Karpas-422 (cell line): Measurements from ENCODE around the gene REEP5. TPM values are rescaled to one million over a fixed set of nuclear protein-coding genes. Genes with fewer than 3 reads are reported as not detected.
"Not testable (repeated sequence)": the region's sequence is repeated elsewhere in the genome, so short reads cannot be mapped to it uniquely, and the experiment has no call there.

Experiments used
- DNase-seq: peaks from one replicate; pipeline ENCODE4 v3.0.0-alpha.2; 2015
- H2AFZ ChIP-seq: fragments of 200-600 bp; sonication (generic); 2 replicates; pipeline ENCODE4 v1.6.1; 2014; ENCODE audit warnings: antibody characterized with exemption, low read length, mixed read lengths
- H3K27ac ChIP-seq: fragments of 200-600 bp; sonication (generic); 2 replicates; pipeline ENCODE4 v1.5.1; 2014; ENCODE audit warnings: mild to moderate bottlenecking, low read length, moderate library complexity
- H3K27me3 ChIP-seq: fragments of 200-600 bp; sonication (generic); 2 replicates; pipeline ENCODE4 v1.6.1; 2014; ENCODE audit warnings: low read length, mixed read lengths
- H3K36me3 ChIP-seq: fragments of 200-600 bp; sonication (generic); 2 replicates; pipeline ENCODE4 v1.6.1; 2014; ENCODE audit warnings: low read length, mixed read lengths; ENCODE audit not compliant: insufficient read depth
- H3K4me1 ChIP-seq: fragments of 200-600 bp; sonication (generic); 2 replicates; pipeline ENCODE4 v1.6.1; 2014; ENCODE audit warnings: mild to moderate bottlenecking, low read length, mixed read lengths
- H3K4me2 ChIP-seq: fragments of 200-600 bp; sonication (generic); 2 replicates; pipeline ENCODE4 v1.6.1; 2014; ENCODE audit warnings: low read length, low read depth, mild to moderate bottlenecking; ENCODE audit not compliant: poor library complexity, severe bottlenecking
- H3K4me3 ChIP-seq: fragments of 200-600 bp; sonication (generic); 2 replicates; pipeline ENCODE4 v1.5.1; 2014; ENCODE audit warnings: mild to moderate bottlenecking, antibody characterized with exemption, low read length, mixed read lengths
- H3K79me2 ChIP-seq: fragments of 200-600 bp; sonication (generic); 2 replicates; pipeline ENCODE4 v1.6.1; 2014; ENCODE audit warnings: mild to moderate bottlenecking, low read length, mixed read lengths
- H3K9ac ChIP-seq: fragments of 200-600 bp; sonication (generic); 2 replicates; pipeline ENCODE4 v1.6.0; 2014; ENCODE audit warnings: low read length
- H3K9me2 ChIP-seq: fragments of 200-600 bp; sonication (generic), shearing (Covaris generic); replicated peaks from 2 replicates; pipeline ENCODE4 v1.6.0; 2014; ENCODE audit warnings: mild to moderate bottlenecking, low read length, moderate library complexity; ENCODE audit not compliant: insufficient read depth
- H3K9me3 ChIP-seq: fragments of 300-700, 200-600 bp; sonication (generic); 2 replicates; pipeline ENCODE4 v1.6.1; 2014; ENCODE audit warnings: low read length, mixed read lengths
- H4K20me1 ChIP-seq: fragments of 200-600 bp; sonication (generic); 2 replicates; pipeline ENCODE4 v1.6.1; 2014; ENCODE audit warnings: mild to moderate bottlenecking, antibody characterized with exemption, low read length, low read depth; ENCODE audit not compliant: insufficient read depth
- total RNA-seq: library from RNA; depleted of rRNA; stranded (reverse); fragments of >200 nt; shearing (Covaris generic); gene quantifications from 2 replicates; pipeline ENCODE4 v1.2.3, GENCODE V29; 2014; ENCODE audit warnings: low replicate concordance

REEP5 gene
- total RNA-seq, 1 experiment from 2014 or later, result 197 TPM

- Histone ChIP-seq H3K4me1 (peaks cover 21% of the 10 kb centered on the region), H4K20me1 (no peaks in the 10 kb centered on the region), H3K27me3 (no peaks in the 10 kb centered on the region), H3K9me3 (no peaks in the 10 kb centered on the region), H3K4me3 (no peak overlapping the region), H3K9ac (no peak overlapping the region), H3K79me2 (no peaks in the 10 kb centered on the region), H3K27ac (no peak overlapping the region), H2AFZ (no peak overlapping the region), H3K36me3 (no peaks in the 10 kb centered on the region), H3K4me2 (no peak overlapping the region), H3K9me2 (no peaks in the 10 kb centered on the region)
- DNase-seq, result no peak
Observed at GRCh38 chr5:112960315-112960714, 38.3 kb upstream of the REEP5 start.

- not testable (repeated sequence) for H3K27ac ChIP-seq, DNase-seq, H3K79me2 ChIP-seq, H2AFZ ChIP-seq, H3K36me3 ChIP-seq, H3K9me2 ChIP-seq, H3K4me3 ChIP-seq, H4K20me1 ChIP-seq, H3K4me2 ChIP-seq, H3K27me3 ChIP-seq, H3K9ac ChIP-seq, H3K9me3 ChIP-seq
- H3K4me1 ChIP-seq, result peaks cover 21% of the 10 kb centered on the region
Observed at GRCh38 chr5:112959872-112960271, 37.8 kb upstream of the REEP5 start.

DNA sequence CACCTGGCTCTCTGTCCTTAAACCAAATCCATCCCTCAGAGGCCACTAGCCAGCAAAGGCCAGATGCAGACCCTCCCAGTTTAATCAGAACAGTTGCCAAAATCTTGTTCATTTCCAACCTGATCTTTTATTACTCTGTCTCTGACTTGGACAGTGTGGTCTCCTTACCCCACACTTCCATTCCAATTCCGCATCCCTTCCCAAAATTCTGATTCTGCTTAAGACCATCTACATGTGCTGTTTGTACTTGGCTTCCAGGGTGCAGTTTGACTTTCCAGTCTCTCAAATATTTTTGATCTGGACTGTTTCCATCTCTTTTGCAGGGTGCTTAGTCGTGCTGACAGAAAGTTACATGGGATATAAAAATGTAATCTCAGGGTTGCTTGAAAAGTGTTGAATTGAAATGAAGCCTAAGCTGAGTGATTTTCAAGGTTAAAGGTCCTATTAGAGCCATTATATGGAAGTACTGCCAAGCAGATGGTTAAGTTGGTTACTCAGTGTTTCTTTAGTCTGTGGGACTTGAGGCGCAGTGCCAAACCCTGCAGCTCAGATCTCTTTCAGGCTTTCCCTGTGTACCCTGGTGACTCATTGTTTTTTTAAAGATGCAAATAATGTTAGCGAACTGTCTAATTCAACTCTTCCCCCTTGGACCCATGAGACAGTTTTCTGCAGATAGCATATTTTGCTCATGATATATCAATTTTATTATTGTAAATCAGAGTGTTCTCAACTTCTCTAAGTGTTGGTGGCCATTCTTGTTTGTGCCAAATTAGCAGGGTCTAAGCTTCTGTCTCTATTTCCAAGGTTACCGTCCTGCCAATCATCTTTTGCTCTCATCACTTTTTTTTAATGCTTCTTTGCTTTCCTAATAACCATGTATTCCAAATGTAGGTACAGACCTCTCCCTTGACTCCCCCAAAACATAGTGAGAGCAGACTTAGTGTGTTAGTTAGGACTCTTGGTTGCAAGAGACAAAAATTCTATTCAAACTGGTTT lies 36.4 kb upstream of the REEP5 start:
- DNase-seq, result no peak
- H2AFZ ChIP-seq, result no peak overlapping the region

GRCh38 chr5:112957036-112957808 lies 35.2 kb upstream of the REEP5 start:
- no peak overlapping the region for H3K4me3 ChIP-seq
- H3K9me2 ChIP-seq, result no peaks in the 10 kb centered on the region
- H3K27ac ChIP-seq, result no peak overlapping the region
- no peaks in the 10 kb centered on the region for H3K79me2 ChIP-seq
- no peak overlapping the region for H3K4me2 ChIP-seq
- H2AFZ ChIP-seq, result no peak overlapping the region
- H3K4me1 ChIP-seq, result peaks cover 14% of the 10 kb centered on the region
- no peaks in the 10 kb centered on the region for H3K36me3 ChIP-seq
- no peak overlapping the region for H3K9ac ChIP-seq
- no peaks in the 10 kb centered on the region for H3K27me3 ChIP-seq
- no peaks in the 10 kb centered on the region for H4K20me1 ChIP-seq
- no peaks in the 10 kb centered on the region for H3K9me3 ChIP-seq
- DNase-seq, result no peak

More for the DNA sequence above, 36.4 kb upstream of the REEP5 start:
- no peaks in the 10 kb centered on the region for H3K9me3 ChIP-seq
- peaks cover 14% of the 10 kb centered on the region for H3K4me1 ChIP-seq
- H3K27ac ChIP-seq, result no peak overlapping the region
- no peak overlapping the region for H3K4me3 ChIP-seq
- no peak overlapping the region for H3K9ac ChIP-seq
- no peaks in the 10 kb centered on the region for H3K36me3 ChIP-seq
- no peaks in the 10 kb centered on the region for H4K20me1 ChIP-seq
- no peaks in the 10 kb centered on the region for H3K27me3 ChIP-seq
- H3K9me2 ChIP-seq, result no peaks in the 10 kb centered on the region
- H3K4me2 ChIP-seq, result no peak overlapping the region
- no peaks in the 10 kb centered on the region for H3K79me2 ChIP-seq

GRCh38 chr5:112956606-112957005 lies 34.6 kb upstream of the REEP5 start:
- Histone ChIP-seq H3K9me2 (no peaks in the 10 kb centered on the region), H3K79me2 (no peaks in the 10 kb centered on the region), H3K4me1 (peaks cover 14% of the 10 kb centered on the region), H3K36me3 (no peaks in the 10 kb centered on the region), H3K9ac (no peak overlapping the region), H4K20me1 (no peaks in the 10 kb centered on the region), H3K4me3 (no peak overlapping the region), H3K27ac (no peak overlapping the region), H2AFZ (no peak overlapping the region), H3K27me3 (no peaks in the 10 kb centered on the region), H3K4me2 (no peak overlapping the region), H3K9me3 (no peaks in the 10 kb centered on the region)
- DNase-seq, result no peak

GRCh38 chr5:112951124-112951702 lies 29.2 kb upstream of the REEP5 start:
- Histone ChIP-seq H4K20me1 (no peaks in the 10 kb centered on the region), H3K9me2 (no peaks in the 10 kb centered on the region), H3K36me3 (no peaks in the 10 kb centered on the region), H3K4me2 (no peak overlapping the region), H3K27me3 (no peaks in the 10 kb centered on the region), H3K79me2 (no peaks in the 10 kb centered on the region), H2AFZ (no peak overlapping the region), H3K9me3 (no peaks in the 10 kb centered on the region), H3K27ac (no peak overlapping the region), H3K4me1 (no peaks in the 10 kb centered on the region), H3K4me3 (no peak overlapping the region), H3K9ac (no peak overlapping the region)
- no peak for DNase-seq

DNA sequence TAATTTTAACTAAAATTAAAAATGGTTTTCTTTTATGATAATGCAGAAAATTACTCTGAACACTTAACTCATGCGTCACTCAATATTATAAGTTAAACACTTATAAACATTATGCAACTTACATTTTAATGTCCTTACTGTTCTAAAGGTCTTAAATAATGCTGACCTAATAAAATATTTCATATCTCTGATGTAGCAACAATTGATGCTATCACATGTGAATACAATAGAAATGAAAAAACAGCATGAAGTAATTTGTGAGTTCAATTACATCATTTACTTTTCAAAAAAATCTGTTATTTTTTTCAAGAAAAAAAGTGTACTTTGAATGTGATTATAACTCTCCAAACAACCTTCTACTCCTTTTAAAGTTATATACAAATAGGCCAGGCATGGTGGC lies 26.4 kb upstream of the REEP5 start:
- no peak overlapping the region for H3K9ac ChIP-seq
- no peak for DNase-seq
- no peak overlapping the region for H3K27ac ChIP-seq
- H3K4me3 ChIP-seq, result no peak overlapping the region
- no peaks in the 10 kb centered on the region for H4K20me1 ChIP-seq
- H3K9me2 ChIP-seq, result no peaks in the 10 kb centered on the region
- H3K4me2 ChIP-seq, result no peak overlapping the region
- H3K36me3 ChIP-seq, result no peaks in the 10 kb centered on the region
- H3K27me3 ChIP-seq, result no peaks in the 10 kb centered on the region
- H2AFZ ChIP-seq, result no peak overlapping the region
- peaks cover 4% of the 10 kb centered on the region for H3K4me1 ChIP-seq
- no peaks in the 10 kb centered on the region for H3K9me3 ChIP-seq
- no peaks in the 10 kb centered on the region for H3K79me2 ChIP-seq

GRCh38 chr5:112940670-112941069 lies 18.6 kb upstream of the REEP5 start:
- Histone ChIP-seq H3K79me2 (no peaks in the 10 kb centered on the region), H2AFZ (no peak overlapping the region), H3K27ac (no peak overlapping the region), H3K27me3 (no peaks in the 10 kb centered on the region), H3K4me1 (peaks cover 2% of the 10 kb centered on the region), H3K9me2 (no peaks in the 10 kb centered on the region), H3K9ac (no peak overlapping the region), H3K4me3 (no peak overlapping the region), H4K20me1 (no peaks in the 10 kb centered on the region), H3K9me3 (no peaks in the 10 kb centered on the region), H3K36me3 (no peaks in the 10 kb centered on the region), H3K4me2 (no peak overlapping the region)
- DNase-seq, result no peak
